NCI-H128 (cell line): ENCODE data around the gene GFRA4.

ENCODE experiments used
- DNase-seq: peaks from one replicate; lab custom pipeline; 2025; ENCODE audit not compliant: unreplicated experiment; lab: John Stamatoyannopoulos, UW

The GFRA4 gene

GRCh38 chr20:3655131-3655405 is 8.1 kb downstream of the GFRA4 start:
- no peak for DNase-seq

GRCh38 chr20:3654326-3655130 is 8.7 kb downstream of the GFRA4 start:
- no peak for DNase-seq

- DNase-seq: no peak
Measured at GRCh38 chr20:3653921-3654320, 9.3 kb downstream of the GFRA4 start.

- no peak for DNase-seq
Measured at GRCh38 chr20:3652676-3653596, 10.3 kb downstream of the GFRA4 start.

GRCh38 chr20:3652221-3652620 is 11.0 kb downstream of the GFRA4 start:
- no peak for DNase-seq

GRCh38 chr20:3651204-3651962 is 11.8 kb downstream of the GFRA4 start:
- DNase-seq: no peak

GRCh38 chr20:3648951-3649350 is 14.2 kb downstream of the GFRA4 start:
- DNase-seq: no peak

GRCh38 chr20:3647473-3647872 is 15.7 kb downstream of the GFRA4 start:
- DNase-seq: no peak

- DNase-seq: no peak
Measured at GRCh38 chr20:3646651-3647050, 16.5 kb downstream of the GFRA4 start.

- DNase-seq: no peak
Measured at GRCh38 chr20:3646067-3646440, 17.1 kb downstream of the GFRA4 start.

GRCh38 chr20:3645309-3646066 is 17.7 kb downstream of the GFRA4 start:
- DNase-seq: no peak

GRCh38 chr20:3640259-3640658 is 22.9 kb downstream of the GFRA4 start:
- DNase-seq: no peak

GRCh38 chr20:3635346-3635745 is 27.9 kb downstream of the GFRA4 start:
- no peak for DNase-seq

- DNase-seq: no peak
Measured at GRCh38 chr20:3633913-3634478, 29.2 kb downstream of the GFRA4 start.

GRCh38 chr20:3632311-3633004 is 30.7 kb downstream of the GFRA4 start:
- DNase-seq: no peak

- DNase-seq: no peak
Measured at GRCh38 chr20:3631534-3631933, 31.7 kb downstream of the GFRA4 start.

- DNase-seq: no peak
Measured at GRCh38 chr20:3630429-3630828, 32.8 kb downstream of the GFRA4 start.

GRCh38 chr20:3629893-3630292 is 33.3 kb downstream of the GFRA4 start:
- DNase-seq: no peak

- DNase-seq: no peak
Measured at GRCh38 chr20:3628502-3629314, 34.5 kb downstream of the GFRA4 start.
